Measurements from ENCODE around the gene BRD4.

DNA sequence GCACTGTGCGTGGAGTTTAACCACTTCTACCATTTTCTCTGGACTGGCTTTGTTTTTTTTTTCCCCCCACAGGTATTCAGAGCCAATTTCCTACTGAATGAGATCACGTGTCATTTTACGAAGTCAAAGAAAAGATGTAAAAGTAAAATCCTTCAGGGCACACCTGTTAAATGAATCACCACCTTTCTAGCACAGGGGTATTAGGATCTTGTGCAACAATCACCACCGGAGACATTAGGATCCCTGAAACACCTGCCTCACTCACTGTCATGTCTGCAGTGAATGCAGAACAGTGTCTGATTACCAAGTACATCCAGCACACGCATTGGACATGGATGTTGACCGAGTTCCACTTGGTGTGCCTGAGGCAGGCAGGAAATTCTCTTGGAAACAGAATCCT lies 17.2 kb downstream of the BRD4 start:
- TF ChIP-seq CTCF (IDR thresholded peaks at IDR 0.05) (no peak), POLR2A (IDR thresholded peaks at IDR 0.05) (no peak)
